ENCODE measurements around the gene MIER1.
"Not testable (repeated sequence)": the region's sequence is repeated elsewhere in the genome, so short reads cannot be mapped to it uniquely, and the experiment has no call there.

MIER1 gene

DNA sequence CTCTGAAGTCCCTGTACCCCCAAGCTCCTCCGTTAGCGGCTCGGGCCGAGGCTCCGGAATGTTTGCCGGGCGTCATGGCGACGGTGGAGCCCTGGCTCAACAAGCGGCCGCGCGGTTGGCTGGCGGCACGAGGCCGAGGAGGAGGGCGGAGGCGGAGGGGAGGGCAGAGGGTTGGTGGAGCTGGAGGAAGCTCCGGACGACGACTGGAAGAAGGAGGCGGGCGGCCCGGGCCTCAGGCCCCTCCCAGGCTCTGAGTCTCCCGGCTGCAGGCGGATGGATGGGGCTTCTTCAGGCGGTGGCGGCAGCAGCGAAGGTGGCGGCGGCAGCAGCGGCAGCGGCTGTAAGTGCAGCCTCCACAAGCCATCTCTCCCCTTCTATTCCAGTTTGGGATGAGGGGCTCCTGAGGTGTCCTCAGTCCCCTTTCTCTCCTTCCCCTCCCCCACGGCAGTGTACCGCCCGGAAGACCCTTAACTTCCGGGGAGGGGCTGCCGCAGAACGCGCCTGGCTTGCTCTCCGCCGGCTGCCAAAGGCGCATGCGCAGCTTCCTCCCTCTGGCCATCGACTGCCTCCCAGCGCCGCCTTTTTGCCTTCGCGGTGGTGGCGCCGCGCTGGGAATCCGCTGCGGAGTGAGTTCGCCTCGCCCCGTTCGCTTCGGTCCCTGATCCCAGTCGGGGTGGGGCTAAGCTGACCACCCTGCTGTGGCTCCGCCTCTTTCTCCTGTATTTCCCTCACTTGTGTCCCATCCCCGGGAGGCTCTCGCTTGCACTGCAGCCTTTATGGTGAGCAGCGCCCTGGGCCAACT lies at the start of gene MIER1, which contains the start of gene DNAI4:
TSS of gene MIER1 (plus strand) at position 235 of the 802 bp plus-strand sequence. CDS start at position 274, 39 bp downstream.
TSS of gene DNAI4 (minus strand) at position 101 of the 802 bp plus-strand sequence. CDS start at position 76, 25 bp downstream.
- peak; percentile 87 for DNase-seq (ENCODE audit: low read depth)

DNA sequence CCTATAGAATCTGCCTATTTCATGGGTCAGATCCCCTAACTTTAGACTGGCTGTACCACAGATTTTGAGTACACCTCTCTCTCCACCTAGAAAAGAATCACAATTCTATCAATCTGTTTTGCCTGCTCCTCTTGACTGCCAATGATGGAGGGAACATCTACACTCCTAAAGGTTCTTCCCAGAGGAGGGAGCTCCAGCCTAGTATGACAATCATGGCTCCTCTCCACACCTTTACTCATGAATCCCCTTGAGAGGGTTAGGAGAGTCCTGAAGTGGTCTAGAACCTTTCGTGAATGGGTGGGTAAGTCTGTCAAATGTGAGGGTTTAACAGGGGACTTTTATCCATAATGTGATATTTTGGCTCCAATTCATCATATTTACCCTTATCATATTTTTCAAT lies 48.1 kb upstream of the MIER1 start:
- DNase-seq (ENCODE audit: low read depth) = no peak

DNA sequence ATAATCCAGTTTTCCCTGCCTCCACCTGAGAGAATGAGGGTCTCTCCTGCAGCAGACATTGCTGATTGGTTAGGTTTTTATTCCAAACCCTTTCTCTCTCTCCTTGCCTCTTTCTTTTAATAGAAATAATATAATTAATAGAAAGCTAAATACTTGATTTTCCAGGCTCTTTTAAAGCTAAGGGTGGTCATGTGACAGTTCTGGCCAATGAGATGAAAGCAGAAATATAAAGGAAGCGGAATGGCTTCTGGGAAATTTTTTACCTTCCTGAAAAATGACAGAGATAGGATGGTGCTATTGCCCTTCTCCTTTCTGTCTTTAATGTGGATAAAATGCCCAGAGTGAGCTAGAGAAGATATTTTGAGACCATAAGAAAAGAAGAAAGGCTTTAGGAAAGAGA lies 35.8 kb upstream of the MIER1 start:
- no peak for DNase-seq (ENCODE audit: low read depth)

DNA sequence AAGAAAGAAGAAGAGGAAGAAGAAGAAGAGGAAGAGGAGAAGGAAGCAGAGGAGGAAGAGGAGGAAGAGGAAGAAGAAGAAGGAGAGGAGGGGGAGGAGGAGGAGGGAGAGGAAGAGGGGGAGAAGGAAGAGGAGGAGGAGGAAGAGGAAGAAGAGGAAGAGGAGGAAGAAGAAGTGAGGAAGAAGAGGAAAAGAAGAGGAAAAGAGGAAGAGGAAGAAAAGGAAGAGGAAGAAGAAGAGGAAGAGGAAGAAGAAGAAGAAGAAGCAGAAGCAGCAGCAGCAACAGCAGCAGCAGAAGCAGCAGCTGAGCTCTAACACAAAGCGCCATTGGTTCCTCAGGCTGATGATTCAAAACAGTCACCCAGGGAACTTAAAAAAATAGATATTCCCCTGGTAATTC lies 34.2 kb upstream of the MIER1 start:
- DNase-seq (ENCODE audit: low read depth) = no peak

DNA sequence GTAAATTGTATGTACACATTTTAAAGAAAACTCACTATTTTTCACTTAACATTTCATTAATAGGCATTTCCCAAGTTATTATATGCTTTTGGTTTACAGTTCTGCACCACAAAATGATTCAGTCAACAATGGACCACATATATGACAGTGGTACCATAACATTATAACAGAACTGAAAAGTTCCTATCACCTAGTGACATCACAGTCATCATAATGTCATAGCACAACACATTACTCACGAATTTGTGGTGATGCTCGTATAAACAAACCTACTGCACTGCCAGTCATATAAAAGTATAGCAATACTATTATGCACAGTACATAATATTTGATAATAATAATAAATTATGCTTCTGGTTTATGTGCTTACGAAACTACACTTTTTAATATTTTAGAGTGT lies 31.1 kb upstream of the MIER1 start:
- DNase-seq (ENCODE audit: low read depth) = no peak

DNA sequence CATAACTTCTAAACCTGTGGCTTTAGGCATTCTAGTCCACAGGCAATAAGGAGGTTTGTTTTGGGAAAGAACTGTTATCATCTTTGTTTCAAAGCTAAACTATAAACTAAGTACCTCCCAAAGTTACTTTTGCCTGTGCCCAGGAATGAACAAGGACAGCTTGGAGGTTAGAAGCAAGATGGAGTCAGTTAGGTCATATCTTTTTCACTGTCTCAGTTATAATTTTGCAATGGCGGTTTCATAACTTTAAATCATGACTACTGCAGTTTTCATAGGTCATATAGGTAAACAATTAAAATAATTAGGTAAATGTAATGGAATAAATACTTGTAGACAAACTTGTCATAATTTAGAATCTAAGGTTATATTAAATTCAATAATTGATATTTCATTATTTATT lies 9.6 kb upstream of the MIER1 start:
- not testable (repeated sequence) for DNase-seq (ENCODE audit: low read depth)

DNA sequence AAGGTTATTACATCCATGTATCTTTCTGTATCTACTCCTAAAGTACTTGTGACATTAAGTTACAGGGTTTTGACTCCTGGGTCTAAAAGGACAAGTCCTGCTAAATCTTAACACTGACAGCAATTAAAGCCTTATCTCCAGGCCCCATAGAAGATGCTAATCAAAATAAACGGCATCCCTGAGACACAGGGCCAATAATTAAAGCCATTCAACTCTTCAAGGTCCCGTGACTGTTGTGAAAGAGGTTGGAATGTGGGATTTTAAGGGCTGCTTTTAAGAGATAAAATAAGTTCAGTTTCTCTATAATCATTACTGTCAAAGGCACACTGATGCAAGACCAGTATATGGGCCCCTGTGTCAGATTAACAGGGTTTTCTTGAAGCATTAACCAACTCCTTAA lies 8.5 kb upstream of the MIER1 start:
- DNase-seq (ENCODE audit: low read depth) = no peak

DNA sequence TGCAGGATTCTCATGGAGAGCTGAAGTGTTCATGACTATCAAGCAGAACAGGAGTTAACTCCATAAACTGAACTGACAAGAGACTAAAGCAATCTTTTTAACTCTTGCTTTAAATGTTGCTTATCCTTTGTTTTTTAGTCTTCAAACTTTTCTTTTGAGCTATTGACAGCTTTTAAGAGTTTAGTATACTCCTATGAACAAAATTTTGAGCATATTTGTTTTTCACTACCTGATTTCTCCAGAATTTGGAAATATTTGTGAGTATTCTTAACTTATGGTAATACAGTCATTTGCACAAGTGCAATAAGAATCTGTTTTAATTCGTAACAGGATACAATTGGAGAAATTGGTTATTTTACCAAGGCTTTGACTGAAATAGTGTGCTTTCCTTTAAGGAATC lies 7.3 kb upstream of the MIER1 start:
- no peak for DNase-seq (ENCODE audit: low read depth)

DNA sequence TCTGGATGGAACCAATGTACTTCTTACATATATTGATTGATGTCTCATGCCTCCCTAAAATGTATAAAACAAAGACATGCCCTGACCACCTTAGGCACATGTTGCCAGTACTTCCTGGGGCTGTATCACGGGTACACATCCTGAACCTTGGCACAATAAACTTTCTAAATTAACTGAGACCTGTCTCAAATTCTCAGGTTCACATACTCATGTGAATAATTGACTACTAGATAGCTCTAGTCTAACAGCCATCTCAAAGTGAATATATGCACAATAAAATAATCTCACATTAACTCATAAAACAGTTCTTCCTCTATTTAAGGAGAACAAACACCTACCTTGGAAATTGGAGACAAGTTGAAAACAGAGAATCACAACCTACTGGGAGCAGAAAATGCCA lies 5.7 kb upstream of the MIER1 start:
- DNase-seq (ENCODE audit: low read depth) = no peak

DNA sequence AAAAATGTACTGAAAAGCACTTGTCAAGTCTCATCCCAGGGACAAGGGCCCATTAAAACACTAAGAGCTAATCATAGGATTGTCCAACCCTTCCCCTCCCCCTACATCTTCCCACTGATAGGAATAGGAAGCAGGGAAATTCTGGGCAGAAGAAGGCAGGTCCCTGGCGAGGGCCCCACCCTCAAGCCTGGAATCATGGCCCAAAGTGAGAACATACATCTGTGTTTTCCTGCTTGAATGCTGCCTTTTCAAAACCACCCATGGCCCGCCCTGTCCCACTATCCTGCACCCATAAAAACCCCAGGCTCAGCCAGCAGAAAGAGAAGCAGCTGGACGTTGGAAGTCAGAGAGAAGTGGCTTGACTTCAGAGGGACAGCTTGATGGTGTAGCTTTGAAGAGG lies 5.0 kb upstream of the MIER1 start:
- DNase-seq (ENCODE audit: low read depth) = no peak

DNA sequence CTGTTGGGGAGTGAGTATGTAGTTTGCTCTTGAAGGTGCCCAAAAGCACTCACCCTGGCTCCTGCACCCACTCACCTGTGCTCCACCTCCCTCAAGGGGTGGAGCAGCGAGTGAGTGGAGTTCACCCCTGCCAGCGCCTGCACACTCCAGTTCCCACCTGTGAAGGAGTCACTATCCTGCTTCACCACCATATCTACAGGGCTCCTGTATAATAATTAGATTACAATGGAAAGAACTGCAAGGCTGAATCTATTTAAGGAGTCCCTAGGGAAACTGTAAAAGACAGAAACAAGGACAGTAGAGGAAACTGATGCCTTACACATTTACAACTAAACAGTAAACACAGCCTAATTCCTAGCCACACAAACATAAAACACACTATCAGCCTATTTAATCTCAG lies 4.2 kb upstream of the MIER1 start:
- no peak for DNase-seq (ENCODE audit: low read depth)

DNA sequence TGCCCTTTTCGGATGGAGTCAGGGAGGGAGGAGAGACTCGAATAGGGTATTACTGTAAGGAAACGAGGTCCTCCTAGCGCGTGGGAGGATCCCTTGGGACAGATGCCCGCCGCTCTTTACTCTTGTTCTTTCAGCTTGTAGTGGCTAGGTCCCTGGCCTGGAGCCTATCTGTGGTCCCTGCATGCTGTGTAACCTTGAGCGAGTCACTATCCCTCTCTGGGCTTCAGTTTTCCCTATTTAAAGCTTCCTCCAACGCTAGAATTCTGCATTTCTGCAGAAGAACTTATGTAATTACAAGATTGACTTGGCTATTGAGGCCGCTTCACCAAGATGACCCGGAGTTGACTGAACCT lies 744 bp downstream of the MIER1 start:
- no peak for DNase-seq (ENCODE audit: low read depth)

DNA sequence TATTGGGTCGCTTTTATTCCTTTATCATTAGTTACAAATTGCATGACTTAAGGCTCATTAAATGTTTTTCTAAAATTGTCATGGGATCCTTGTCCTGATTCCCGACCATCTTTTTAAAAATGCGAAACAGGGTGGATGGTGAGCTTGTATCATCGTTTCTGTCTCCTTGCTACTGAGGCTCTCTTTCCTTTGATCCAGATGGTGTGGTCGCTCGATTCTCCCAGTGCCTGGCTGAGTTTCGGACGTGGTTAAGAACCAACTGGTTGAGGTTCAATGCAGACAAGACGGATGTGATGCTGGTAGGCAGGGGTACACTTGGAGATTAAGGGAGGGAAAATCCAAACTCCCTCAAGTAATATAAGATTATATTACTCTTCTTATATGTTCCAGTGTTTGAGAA lies 1.2 kb downstream of the MIER1 start:
- no peak for DNase-seq (ENCODE audit: low read depth)

DNA sequence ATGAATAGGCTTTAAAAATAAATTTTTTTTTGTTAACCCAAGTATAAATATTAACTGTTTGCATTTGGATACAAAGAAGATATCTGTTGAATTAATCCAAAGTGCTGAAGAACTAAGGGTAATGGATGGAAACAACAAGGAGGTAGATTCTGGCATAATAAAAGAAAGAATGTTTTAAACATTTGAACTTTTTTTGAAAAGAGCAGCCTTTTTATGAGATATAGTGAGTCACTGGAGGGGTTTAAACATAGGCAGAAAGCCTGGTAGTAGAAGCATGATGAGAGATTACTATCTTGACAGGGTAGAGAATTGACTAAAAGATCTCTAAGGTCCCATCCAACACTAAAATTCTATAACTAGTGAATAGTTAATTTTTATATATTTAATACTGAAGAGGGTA lies 2.7 kb downstream of the MIER1 start:
- no peak for DNase-seq (ENCODE audit: low read depth)

DNA sequence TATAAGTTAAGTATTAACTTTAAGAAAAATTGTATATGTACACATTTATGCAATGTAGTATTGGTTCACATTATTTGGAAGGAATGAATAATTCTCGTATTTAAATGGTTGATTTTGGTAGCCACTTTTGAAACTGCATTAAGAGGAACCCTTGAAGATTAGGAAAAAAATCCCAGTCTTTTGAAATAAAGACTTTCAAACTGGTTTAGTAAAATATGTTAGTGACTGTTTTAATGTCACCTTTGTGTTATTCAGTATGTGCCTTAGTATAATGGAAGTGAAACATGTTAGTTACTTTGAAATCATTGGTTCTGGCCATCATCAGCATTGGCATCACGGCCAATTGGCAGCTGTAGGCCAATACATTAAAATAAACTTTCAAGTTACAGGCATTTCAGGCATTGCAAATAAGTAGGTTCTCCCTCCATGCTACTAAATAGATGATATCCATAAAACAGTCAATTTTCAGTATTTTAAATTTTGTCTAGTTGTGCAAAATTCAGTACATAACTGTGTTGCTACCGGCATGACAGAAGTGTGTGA lies 4.4 kb downstream of the MIER1 start:
- DNase-seq (ENCODE audit: low read depth) = no peak

DNA sequence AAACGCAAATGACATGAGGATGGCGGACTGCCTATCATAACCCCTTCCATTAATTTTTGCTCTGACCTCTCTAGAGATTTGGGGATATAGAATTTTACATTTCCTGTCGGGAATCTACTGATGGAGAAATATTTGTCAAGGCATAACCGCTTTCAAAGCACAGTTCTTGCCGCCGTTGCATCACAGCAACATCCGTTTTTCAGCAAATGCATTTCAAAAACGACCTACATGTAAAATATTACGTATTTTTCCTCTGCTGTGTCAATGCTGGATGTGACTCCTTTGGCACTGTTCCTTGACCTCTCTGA lies 4.9 kb downstream of the MIER1 start:
- DNase-seq (ENCODE audit: low read depth) = no peak

DNA sequence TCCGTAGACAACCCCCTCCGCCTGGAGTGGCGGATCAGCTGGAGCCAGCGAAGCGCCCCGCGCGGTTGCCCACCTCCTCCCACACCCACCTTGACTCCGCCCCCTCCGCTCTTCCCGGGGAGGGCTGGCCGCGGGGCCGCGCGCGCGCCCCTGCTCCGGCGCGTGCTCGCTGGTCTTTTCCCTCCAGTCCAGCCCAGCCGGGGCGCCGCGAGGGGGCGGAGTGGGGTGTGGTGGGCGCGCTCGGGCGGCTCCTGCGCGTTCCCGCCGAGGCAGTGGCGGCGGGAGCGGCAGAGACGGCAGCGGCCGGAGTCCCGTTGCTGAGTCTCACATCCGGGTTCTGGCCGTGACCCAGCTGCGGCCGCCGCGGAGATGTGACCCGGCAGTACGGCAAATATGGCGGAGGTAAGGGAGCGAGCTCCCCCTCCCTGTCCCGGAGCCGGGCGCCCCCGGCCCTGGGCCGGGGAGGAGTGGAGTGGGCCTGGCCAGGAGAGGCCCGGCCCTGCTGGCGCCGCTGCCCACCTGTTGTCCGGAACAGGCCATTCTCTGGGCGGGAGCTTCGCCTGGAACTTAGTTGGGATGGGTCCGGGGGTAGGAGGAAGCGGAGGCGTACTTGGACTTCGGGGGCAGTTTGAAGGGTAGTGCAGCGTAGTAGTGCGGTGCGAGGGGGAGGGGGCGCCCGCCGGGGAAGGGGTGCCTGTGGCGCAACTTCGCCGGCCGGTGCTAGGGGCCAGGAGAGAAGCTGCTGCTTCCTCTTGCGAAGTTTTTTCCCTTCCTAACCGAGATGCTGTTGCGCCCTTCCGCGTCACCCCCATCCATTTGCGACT lies 5.4 kb downstream of the MIER1 start:
- peak; percentile 62 for DNase-seq (ENCODE audit: low read depth)

DNA sequence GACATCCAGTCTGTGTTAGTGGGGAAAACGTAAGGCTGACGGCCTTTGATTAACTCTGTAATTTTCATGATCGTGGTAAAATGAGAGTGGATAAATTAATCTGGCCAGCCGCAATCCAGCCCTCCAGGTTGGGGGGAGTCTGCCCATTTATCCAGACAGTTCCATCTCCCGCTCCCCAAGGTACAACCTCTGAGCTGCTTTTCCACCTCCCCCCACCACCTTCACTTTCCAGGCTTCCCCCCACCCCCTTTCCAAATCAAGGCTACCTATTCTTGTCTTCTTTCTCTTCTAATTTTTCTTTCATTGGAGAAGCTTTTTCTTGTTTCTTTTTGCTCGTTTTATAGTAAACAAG lies 6.0 kb downstream of the MIER1 start:
- no peak for DNase-seq (ENCODE audit: low read depth)

DNA sequence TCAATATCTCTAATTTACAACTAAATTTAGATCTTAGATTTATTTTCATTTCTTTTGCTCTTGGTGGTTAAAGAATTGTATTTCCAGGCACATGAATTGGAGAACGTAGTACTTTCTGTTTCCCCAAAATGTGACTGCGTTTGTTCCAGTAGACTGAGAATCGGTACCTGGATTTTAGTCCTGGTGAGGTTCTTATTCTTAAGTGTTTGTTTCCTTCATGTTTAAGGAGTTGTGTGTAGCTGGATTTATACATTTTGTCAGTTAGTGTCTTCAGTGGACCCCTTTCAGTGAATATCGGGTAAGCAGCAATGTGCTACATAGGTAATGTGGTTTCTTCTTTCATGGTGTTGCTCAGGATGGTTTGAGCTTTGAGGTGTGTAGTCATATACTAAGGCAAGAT lies 6.8 kb downstream of the MIER1 start:
- no peak for DNase-seq (ENCODE audit: low read depth)

DNA sequence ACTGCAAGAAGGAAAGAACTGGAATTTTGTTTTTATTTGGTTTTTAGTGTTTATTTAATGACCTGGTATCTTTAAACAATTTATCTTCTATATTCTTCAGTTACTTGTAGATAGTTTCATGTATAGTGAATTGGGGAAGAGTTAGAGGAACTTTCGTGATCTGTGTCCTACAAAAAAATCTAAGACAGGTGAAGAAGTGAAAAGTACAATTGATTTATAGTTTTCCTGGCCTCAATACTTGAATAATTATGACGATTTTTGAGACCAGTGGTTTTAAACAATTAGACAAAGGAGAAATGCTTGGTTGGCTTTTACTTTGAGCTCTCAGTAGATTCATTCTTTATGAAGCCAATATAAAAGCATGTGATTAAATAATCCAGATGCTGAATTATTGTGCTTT lies 7.5 kb downstream of the MIER1 start:
- no peak for DNase-seq (ENCODE audit: low read depth)

DNA sequence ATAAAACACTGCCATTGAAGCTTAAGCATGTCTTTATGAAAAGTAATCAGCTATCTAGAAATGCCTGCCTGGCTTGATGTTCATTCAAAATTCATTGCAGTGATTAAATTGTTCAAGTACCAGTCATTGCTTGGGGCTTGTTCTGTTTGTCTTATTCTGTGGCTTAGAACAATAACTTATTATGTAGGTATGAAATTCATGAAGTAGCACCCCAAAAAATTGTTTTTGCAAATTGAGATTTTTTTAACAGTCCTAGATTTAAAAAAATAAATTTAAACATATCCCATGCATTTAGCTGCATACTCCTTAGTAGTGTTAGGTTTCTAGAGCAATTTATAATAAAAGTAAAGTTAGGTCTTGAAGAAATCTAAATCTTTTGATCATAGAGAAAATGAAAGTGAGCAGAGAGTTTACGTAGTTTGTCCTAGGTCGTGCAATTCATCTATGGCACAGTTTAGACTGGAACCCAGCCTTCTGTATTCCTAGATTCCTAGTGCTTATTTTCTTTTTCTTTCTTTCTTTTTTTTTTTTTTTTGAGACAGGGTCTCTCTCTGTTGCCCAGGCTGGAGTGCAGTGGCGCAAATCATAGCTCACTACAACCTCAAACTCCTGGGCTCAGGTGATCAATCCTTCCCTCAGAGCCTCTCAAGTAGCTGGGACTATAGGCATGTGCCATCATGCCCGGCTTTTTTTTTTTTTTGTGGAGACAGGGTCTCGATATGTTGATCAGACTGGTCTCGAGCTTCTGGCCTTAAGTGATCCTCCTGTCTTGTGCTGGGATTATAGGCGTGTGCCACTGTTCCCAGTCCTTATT lies 9.3 kb downstream of the MIER1 start:
- DNase-seq (ENCODE audit: low read depth) = no peak

DNA sequence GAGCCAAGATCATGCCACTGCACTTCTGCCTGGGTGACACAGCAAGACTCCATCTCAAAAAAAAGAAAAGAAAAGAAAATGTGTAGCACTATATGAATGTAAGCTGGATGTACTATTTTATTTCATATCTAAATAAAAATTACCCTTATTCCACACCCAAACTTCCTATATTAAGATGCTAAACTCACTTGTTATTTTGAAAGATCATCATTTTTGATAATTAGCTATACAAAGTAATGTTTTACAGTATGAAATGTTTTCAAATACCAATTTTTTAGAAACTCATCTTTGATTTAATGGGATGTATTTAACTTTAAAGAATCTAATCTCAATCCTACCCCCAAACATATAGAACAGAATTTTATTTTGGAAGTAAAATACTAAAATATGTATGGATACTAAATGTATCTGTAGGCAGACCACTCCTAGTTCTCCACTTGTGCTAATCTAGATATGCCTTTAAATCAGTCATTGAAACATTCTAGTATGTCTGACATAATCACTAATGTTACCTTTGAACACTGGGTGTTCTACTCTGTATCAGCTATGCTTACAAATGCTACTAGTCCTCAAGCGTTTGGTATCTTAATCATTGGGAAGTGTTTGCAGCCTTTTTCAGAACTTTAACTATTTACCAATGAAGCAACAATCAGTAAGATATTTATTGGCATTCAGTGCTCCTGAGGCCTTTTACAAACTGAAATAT lies 12.9 kb downstream of the MIER1 start:
- DNase-seq (ENCODE audit: low read depth) = no peak
